Measurements from ENCODE around the gene KCNQ1. TPM values are rescaled to one million over a fixed set of nuclear protein-coding genes. Genes with fewer than 3 reads are reported as not detected.
A peak's percentile ranks its signal among the peaks of the same experiment; 100 is the strongest.

The KCNQ1 gene
- total and polyA plus RNA-seq, 2 of the 13 experiments (the other 11 are each of a cell fraction or from before 2014, with no cell fraction given) = 0.02 to 0.08 TPM

DNA sequence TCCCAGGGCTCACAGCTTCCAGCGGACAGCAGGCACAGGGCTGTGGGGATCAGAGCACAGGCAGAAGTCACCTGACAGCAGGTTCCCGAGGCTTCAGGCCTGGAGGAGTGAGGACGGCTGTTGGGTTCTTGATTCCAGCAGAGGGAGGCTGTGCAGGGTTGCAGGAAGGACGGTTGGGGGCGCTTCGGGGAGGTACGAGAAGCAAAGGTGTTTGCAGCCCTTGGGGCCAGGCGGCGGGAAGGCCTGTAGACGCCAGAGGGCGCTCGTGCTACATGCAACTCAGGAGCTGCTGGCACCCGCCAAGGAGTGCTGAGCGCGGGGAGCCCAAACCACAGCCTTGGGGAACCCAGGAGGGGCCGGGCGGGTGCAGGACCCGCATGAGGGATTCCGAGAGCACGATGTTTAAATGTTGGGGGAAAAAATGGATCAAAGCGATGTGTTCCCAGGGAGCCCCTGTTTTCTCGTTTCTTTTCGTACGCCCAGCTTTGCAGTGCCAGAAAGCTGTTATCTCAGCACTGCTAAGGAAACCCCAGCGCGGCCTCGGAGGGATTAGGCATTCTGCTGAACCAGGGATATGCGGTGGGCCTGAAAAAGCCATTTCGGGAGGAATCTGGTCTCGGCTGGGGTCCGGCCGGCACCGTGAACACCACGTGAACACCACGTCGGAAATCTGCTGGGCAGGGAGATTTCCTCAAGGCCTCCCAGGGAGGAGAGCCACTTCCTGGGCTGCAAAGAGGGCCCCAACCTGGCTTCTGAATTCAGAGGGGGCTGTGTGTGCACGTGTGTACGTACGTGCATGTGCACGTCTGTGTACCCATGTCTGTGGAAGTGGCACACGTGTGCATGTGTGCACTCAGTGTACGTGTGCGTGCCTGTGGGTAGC lies 88.1 kb downstream of the KCNQ1 start (continued):
- TF ChIP-seq, protein P1, sequence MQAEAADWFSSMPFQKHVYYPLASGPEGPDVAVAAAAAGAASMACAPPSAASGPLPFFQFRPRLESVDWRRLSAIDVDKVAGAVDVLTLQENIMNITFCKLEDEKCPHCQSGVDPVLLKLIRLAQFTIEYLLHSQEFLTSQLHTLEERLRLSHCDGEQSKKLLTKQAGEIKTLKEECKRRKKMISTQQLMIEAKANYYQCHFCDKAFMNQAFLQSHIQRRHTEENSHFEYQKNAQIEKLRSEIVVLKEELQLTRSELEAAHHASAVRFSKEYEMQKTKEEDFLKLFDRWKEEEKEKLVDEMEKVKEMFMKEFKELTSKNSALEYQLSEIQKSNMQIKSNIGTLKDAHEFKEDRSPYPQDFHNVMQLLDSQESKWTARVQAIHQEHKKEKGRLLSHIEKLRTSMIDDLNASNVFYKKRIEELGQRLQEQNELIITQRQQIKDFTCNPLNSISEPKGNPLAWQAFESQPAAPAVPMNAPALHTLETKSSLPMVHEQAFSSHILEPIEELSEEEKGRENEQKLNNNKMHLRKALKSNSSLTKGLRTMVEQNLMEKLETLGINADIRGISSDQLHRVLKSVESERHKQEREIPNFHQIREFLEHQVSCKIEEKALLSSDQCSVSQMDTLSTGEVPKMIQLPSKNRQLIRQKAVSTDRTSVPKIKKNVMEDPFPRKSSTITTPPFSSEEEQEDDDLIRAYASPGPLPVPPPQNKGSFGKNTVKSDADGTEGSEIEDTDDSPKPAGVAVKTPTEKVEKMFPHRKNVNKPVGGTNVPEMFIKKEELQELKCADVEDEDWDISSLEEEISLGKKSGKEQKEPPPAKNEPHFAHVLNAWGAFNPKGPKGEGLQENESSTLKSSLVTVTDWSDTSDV (CRISPR knock-in tag; IDR thresholded peaks at IDR 0.05) = no peak
- TF ChIP-seq SOX13 (IDR thresholded peaks at IDR 0.05) (no peak), SOX13 (CRISPR knock-in tag; conservative IDR thresholded peaks at IDR 0.05 in 1 of 2, IDR thresholded peaks at IDR 0.05 in 1 of 2) (0 out of 4 replicates have a peak, but pooled peaks of 1 of the 2 experiments have one; percentile 16), MAZ (IDR thresholded peaks at IDR 0.05; ENCODE audit: borderline replicate concordance, low read depth, low read length) (peak; percentile 58; the same call in 1 of the 2 replicates), MAZ (CRISPR knock-in tag; IDR thresholded peaks at IDR 0.05; ENCODE audit: low read depth) (peak; percentile 75), HDAC1 (CRISPR knock-in tag; IDR thresholded peaks at IDR 0.05) (0 out of 2 replicates have a peak, but pooled peaks have one; percentile 29), STAT5B (CRISPR knock-in tag; IDR thresholded peaks at IDR 0.05) (no peak), ZNF839 (CRISPR knock-in tag; IDR thresholded peaks at IDR 0.05; ENCODE audit: borderline replicate concordance) (peak; percentile 69; the same call in 1 of the 2 replicates), ZKSCAN5 (CRISPR knock-in tag; IDR thresholded peaks at IDR 0.05) (no peak), MTA1 (CRISPR knock-in tag; IDR thresholded peaks at IDR 0.05; ENCODE audit: borderline replicate concordance) (0 out of 2 replicates have a peak, but pooled peaks have one; percentile 13), RBAK (CRISPR knock-in tag; IDR thresholded peaks at IDR 0.05) (no peak), SALL2 (CRISPR knock-in tag; IDR thresholded peaks at IDR 0.05) (peak; percentile 50; the same call in 1 of the 2 replicates), MEIS1 (CRISPR knock-in tag; IDR thresholded peaks at IDR 0.05; ENCODE audit: borderline replicate concordance) (no peak), TCF12 (IDR thresholded peaks at IDR 0.05) (no peak), TCF12 (CRISPR knock-in tag; IDR thresholded peaks at IDR 0.05) (peak; percentile 54; the same call in 1 of the 2 replicates)
- TF ChIP-seq, protein P2, sequence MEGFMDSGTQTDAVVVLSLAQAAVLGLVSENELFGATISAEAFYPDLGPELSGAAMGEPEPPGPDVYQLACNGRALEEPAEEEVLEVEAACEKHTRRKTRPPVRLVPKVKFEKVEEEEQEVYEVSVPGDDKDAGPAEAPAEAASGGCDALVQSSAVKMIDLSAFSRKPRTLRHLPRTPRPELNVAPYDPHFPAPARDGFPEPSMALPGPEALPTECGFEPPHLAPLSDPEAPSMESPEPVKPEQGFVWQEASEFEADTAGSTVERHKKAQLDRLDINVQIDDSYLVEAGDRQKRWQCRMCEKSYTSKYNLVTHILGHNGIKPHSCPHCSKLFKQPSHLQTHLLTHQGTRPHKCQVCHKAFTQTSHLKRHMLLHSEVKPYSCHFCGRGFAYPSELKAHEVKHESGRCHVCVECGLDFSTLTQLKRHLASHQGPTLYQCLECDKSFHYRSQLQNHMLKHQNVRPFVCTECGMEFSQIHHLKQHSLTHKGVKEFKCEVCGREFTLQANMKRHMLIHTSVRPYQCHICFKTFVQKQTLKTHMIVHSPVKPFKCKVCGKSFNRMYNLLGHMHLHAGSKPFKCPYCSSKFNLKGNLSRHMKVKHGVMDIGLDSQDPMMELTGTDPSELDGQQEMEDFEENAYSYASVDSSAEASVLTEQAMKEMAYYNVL (CRISPR knock-in tag; IDR thresholded peaks at IDR 0.05; ENCODE audit: borderline replicate concordance) = 0 out of 2 replicates have a peak, but pooled peaks have one; percentile 70
- TF ChIP-seq, protein P3, sequence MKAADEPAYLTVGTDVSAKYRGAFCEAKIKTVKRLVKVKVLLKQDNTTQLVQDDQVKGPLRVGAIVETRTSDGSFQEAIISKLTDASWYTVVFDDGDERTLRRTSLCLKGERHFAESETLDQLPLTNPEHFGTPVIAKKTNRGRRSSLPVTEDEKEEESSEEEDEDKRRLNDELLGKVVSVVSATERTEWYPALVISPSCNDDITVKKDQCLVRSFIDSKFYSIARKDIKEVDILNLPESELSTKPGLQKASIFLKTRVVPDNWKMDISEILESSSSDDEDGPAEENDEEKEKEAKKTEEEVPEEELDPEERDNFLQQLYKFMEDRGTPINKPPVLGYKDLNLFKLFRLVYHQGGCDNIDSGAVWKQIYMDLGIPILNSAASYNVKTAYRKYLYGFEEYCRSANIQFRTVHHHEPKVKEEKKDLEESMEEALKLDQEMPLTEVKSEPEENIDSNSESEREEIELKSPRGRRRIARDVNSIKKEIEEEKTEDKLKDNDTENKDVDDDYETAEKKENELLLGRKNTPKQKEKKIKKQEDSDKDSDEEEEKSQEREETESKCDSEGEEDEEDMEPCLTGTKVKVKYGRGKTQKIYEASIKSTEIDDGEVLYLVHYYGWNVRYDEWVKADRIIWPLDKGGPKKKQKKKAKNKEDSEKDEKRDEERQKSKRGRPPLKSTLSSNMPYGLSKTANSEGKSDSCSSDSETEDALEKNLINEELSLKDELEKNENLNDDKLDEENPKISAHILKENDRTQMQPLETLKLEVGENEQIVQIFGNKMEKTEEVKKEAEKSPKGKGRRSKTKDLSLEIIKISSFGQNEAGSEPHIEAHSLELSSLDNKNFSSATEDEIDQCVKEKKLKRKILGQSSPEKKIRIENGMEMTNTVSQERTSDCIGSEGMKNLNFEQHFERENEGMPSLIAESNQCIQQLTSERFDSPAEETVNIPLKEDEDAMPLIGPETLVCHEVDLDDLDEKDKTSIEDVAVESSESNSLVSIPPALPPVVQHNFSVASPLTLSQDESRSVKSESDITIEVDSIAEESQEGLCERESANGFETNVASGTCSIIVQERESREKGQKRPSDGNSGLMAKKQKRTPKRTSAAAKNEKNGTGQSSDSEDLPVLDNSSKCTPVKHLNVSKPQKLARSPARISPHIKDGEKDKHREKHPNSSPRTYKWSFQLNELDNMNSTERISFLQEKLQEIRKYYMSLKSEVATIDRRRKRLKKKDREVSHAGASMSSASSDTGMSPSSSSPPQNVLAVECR (CRISPR knock-in tag; IDR thresholded peaks at IDR 0.05; ENCODE audit: borderline replicate concordance) = peak; percentile 27; the same call in 1 of the 2 replicates

Data from HepG2 (cell line).